B cell (primary cell): ENCODE results near the gene GCSAML. TPM values are rescaled to one million over a fixed set of nuclear protein-coding genes. Genes with fewer than 3 reads are reported as not detected.

ENCODE experiments used
- ATAC-seq: fragments of 200-7000 bp; cut with Tn5 transposase; one replicate; pipeline ENCODE4 v1.10.0; 2021; ENCODE audit warnings: low read depth, mild to moderate bottlenecking, moderate number of reproducible peaks, moderate library complexity
- CTCF ChIA-PET: fragments of 350-600 bp; sonication (Branson Sonifier 250); formaldehyde crosslinking; loops from one replicate; lab custom pipeline; 2021; ENCODE audit warnings: antibody characterized with exemption, inconsistent platforms; lab: Charles Lee
- POLR2A ChIA-PET: fragments of 350-600 bp; sonication (Branson Sonifier 250); formaldehyde crosslinking; loops from one replicate; lab custom pipeline; 2021; ENCODE audit warnings: antibody characterized with exemption; lab: Charles Lee
- DNase-seq: peaks from one replicate; pipeline ENCODE4 v3.0.0; 2013
- H2AFZ ChIP-seq: 2 replicates; pipeline ENCODE4 v1.6.1; 2012; ENCODE audit warnings: mild to moderate bottlenecking, low read depth, low read length; ENCODE audit not compliant: insufficient read depth, poor library complexity, severe bottlenecking
- H3K27ac ChIP-seq, 2 donors: 1 replicate in 1 of 2; 2 replicates in 1 of 2; pipeline ENCODE4 v1.5.1; 2012 to 2013; ENCODE audit warnings: low read length in 2 of 2, mild to moderate bottlenecking in 2 of 2, moderate library complexity in 1 of 2
- H3K27me3 ChIP-seq, 4 experiments: fragments of 200-600 bp in 1 of 4; sonication (generic) in 1 of 4; replicated peaks in 1 of 4; 1 replicate in 2 of 4; 2 replicates in 2 of 4; pipeline versions ENCODE4 v1.6.1 to v1.7.0; 2013 to 2016; ENCODE audit warnings: low read length in 3 of 4, mild to moderate bottlenecking in 2 of 4, mixed read lengths in 1 of 4, moderate library complexity in 1 of 4; ENCODE audit not compliant: insufficient read depth in 4 of 4, control insufficient read depth in 3 of 4; ENCODE audit errors: control extremely low read depth in 1 of 4
- H3K36me3 ChIP-seq, 2 experiments: replicated peaks in 1 of 2; 1 replicate in 1 of 2; 2 replicates in 1 of 2; pipeline versions ENCODE4 v1.6.1 to v1.7.1; 2013; ENCODE audit warnings: low read length in 1 of 2; ENCODE audit not compliant: insufficient read depth in 2 of 2, control insufficient read depth in 1 of 2; ENCODE audit errors: control extremely low read depth in 1 of 2, extremely low read depth in 1 of 2
- H3K4me1 ChIP-seq, 2 donors: fragments of 200-600 bp in 1 of 2; sonication (generic) in 1 of 2; 1 replicate in 1 of 2; 2 replicates in 1 of 2; pipeline versions ENCODE4 v1.5.1 to v1.6.1; 2013 to 2017; ENCODE audit warnings: low read length in 2 of 2; ENCODE audit not compliant: control insufficient read depth in 2 of 2, insufficient read depth in 2 of 2
- H3K4me2 ChIP-seq: replicated peaks from 2 replicates; pipeline ENCODE3; 2012; ENCODE audit warnings: mild to moderate bottlenecking, low read depth, low read length; ENCODE audit not compliant: poor library complexity, severe bottlenecking
- H3K4me3 ChIP-seq, 5 experiments: fragments of 200-600 bp in 1 of 5; sonication (generic) in 1 of 5; 1 replicate in 3 of 5; 2 replicates in 2 of 5; pipeline versions ENCODE4 v1.5.1 to v1.7.0; 2011 to 2016; ENCODE audit warnings: low read length in 4 of 5, mild to moderate bottlenecking in 4 of 5, low read depth in 2 of 5, control low read depth in 1 of 5, moderate library complexity in 1 of 5; ENCODE audit not compliant: insufficient read depth in 1 of 5; ENCODE audit errors: control extremely low read depth in 1 of 5, extremely low read depth in 1 of 5
- H3K79me2 ChIP-seq: fragments of 200-600 bp; sonication (generic); one replicate; pipeline ENCODE4 v1.6.0; 2016; ENCODE audit warnings: low read length; ENCODE audit not compliant: control insufficient read depth, insufficient read depth
- H3K9ac ChIP-seq: fragments of 200-600 bp; sonication (generic); 2 replicates; pipeline ENCODE4 v1.6.1; 2017; ENCODE audit warnings: mild to moderate bottlenecking, low read length, moderate library complexity
- H3K9me3 ChIP-seq, 3 donors: one replicate each; pipeline versions ENCODE4 v1.6.1 to v1.7.1; 2013; ENCODE audit warnings: low read length in 2 of 3; ENCODE audit not compliant: control insufficient read depth in 2 of 3, insufficient read depth in 1 of 3; ENCODE audit errors: control extremely low read depth in 1 of 3
- H4K20me1 ChIP-seq: 2 replicates; pipeline ENCODE4 v1.6.0; 2012; ENCODE audit warnings: mild to moderate bottlenecking, low read length; ENCODE audit not compliant: insufficient read depth, control insufficient read depth, poor library complexity, severe bottlenecking
- H3K27ac Mint-ChIP-seq: one replicate; pipeline ENCODE4 v1.8.0; 2021; ENCODE audit warnings: mixed read lengths
- H3K27me3 Mint-ChIP-seq: one replicate; pipeline ENCODE4 v1.8.0; 2021; ENCODE audit warnings: mixed read lengths
- H3K4me1 Mint-ChIP-seq: one replicate; pipeline ENCODE4 v1.8.0; 2021; ENCODE audit warnings: mixed read lengths
- H3K4me3 Mint-ChIP-seq: one replicate; pipeline ENCODE4 v1.8.0; 2021; ENCODE audit warnings: mixed read lengths
- H3K9me3 Mint-ChIP-seq: one replicate; pipeline ENCODE4 v1.8.0; 2022; ENCODE audit warnings: mixed read lengths; ENCODE audit not compliant: insufficient read depth
- CTCF ChIP-seq: fragments of 200-600 bp; IDR thresholded peaks from one replicate; pipeline ENCODE4 v1.8.0; 2022; ENCODE audit warnings: antibody characterized with exemption, mild to moderate bottlenecking
- EZH2 ChIP-seq: IDR thresholded peaks from 2 replicates; pipeline ENCODE4 v1.6.1; 2012; ENCODE audit warnings: borderline replicate concordance, low read depth, mild to moderate bottlenecking, moderate library complexity, low read length; ENCODE audit not compliant: insufficient read depth, poor library complexity, severe bottlenecking
- WGBS: methylation state at CpG from one replicate; pipeline ENCODE4 v1.1.5; 2013; ENCODE audit warnings: missing lambda C conversion rate; ENCODE audit not compliant: insufficient coverage; 5-methylcytosine and 5-hydroxymethylcytosine counted together
- intact Hi-C: fragments of 100-400 bp; cut with micrococcal nuclease; formaldehyde crosslinking; loops from one replicate; pipeline ENCODE4 v1.10.0; 2022
- polyA plus RNA-seq: library from polyadenylated mRNA; depleted of rRNA; stranded (reverse); fragments of >200 nt; gene quantifications from 2 replicates; pipeline ENCODE4 v1.2.3, GENCODE V29; 2012
- total RNA-seq, 2 donors: library from RNA; stranded (reverse); fragments of 120-200 nt in 1 of 2; gene quantifications; 1 replicate in 1 of 2; 2 replicates in 1 of 2; pipeline versions ENCODE4 v1.2.3 to v1.2.4, GENCODE V29; 2013 to 2022

The GCSAML gene
- total and polyA plus RNA-seq, 2 donors (not counting 1 experiment from before 2014, with no cell fraction given) = not detected

GRCh38 chr1:247528812-247529474 is 20.0 kb upstream of the GCSAML start:
- intact Hi-C loops = no loop called here
- TF ChIP-seq CTCF (no peak), EZH2 (no peak)
- Mint-ChIP-seq H3K27ac (no peak overlapping the region), H3K4me1 (no peaks in the 10 kb centered on the region), H3K4me3 (no peak overlapping the region), H3K9me3 (no peaks in the 10 kb centered on the region), H3K27me3 (peaks cover 49% of the 10 kb centered on the region)
- ATAC-seq (no peak), DNase-seq (no peak)
- Histone ChIP-seq H3K36me3 (no peaks in the 10 kb centered on the region), H3K9ac (no peak overlapping the region), H3K9me3 (peaks cover 0 to 3% (median 0%) of the 10 kb centered on the region in 3 donors), H3K27me3 (peaks cover 0 to 4% (median 1%) of the 10 kb centered on the region in 4 experiments), H3K79me2 (no peaks in the 10 kb centered on the region), H3K27ac (no peak overlapping the region), H3K4me2 (no peak overlapping the region), H4K20me1 (no peaks in the 10 kb centered on the region), H3K4me1 (no peaks in the 10 kb centered on the region), H2AFZ (no peak overlapping the region), H3K4me3 (no peak overlapping the region)
- CTCF ChIA-PET = no interaction called here
- WGBS = no CpG with 5 or more reads among the region's 2 CpGs
- POLR2A ChIA-PET = no interaction called here

- no peaks in the 10 kb centered on the region for H4K20me1 ChIP-seq
- peaks cover 0 to 3% (median 0%) of the 10 kb centered on the region in 3 donors for H3K9me3 ChIP-seq
- DNase-seq (no peak), ATAC-seq (no peak)
- POLR2A ChIA-PET = no interaction called here
- Mint-ChIP-seq H3K4me1 (no peaks in the 10 kb centered on the region), H3K27me3 (peaks cover 44% of the 10 kb centered on the region), H3K9me3 (no peaks in the 10 kb centered on the region), H3K27ac (no peak overlapping the region), H3K4me3 (no peak overlapping the region)
- TF ChIP-seq CTCF (no peak), EZH2 (no peak)
- no peaks in the 10 kb centered on the region for H3K4me1 ChIP-seq
- no peaks in the 10 kb centered on the region for H3K79me2 ChIP-seq
- H3K27ac ChIP-seq = no peak overlapping the region
- H2AFZ ChIP-seq = no peak overlapping the region
- no peak overlapping the region for H3K9ac ChIP-seq
- no CpG with 5 or more reads among the region's 1 CpG for WGBS
- H3K4me3 ChIP-seq = no peak overlapping the region
- intact Hi-C loops = no loop called here
- no peak overlapping the region for H3K4me2 ChIP-seq
- CTCF ChIA-PET = no interaction called here
- peaks cover 0 to 4% (median 0%) of the 10 kb centered on the region in 4 experiments for H3K27me3 ChIP-seq
- no peaks in the 10 kb centered on the region for H3K36me3 ChIP-seq
These were observed 19.1 kb upstream of the GCSAML start for GRCh38 chr1:247529771-247530355.
